HepG2 (cell line): ENCODE data around the gene WNT4. TPM values are rescaled to one million over a fixed set of nuclear protein-coding genes. Genes with fewer than 3 reads are reported as not detected.

ENCODE experiments used
- ATAC-seq: fragments of 200-7000 bp; cut with Tn5 transposase; 3 replicates; pipeline ENCODE4 v1.9.1; 2020; ENCODE audit warnings: mild to moderate bottlenecking, moderate library complexity
- BruUV-seq: library from RNA; stranded (reverse); fragments of 400-500 nt; replicated peaks from 2 replicates; lab custom pipeline; 2021; lab: Mats Ljungman, UMichigan
- CTCF ChIA-PET: fragments of 300-600 bp; formaldehyde crosslinking; extraction: SDS; loops from one replicate; lab custom pipeline; 2021; ENCODE audit warnings: low total read pairs, inconsistent platforms, low intra/inter-chr PET ratio; lab: Yijun Ruan, JAX
- POLR2A ChIA-PET: fragments of 350-600 bp; sonication (Branson Sonifier 250); formaldehyde crosslinking; loops from one replicate; lab custom pipeline; 2020; ENCODE audit warnings: antibody characterized with exemption, inconsistent platforms; lab: Yijun Ruan, JAX
- DNase-seq: peaks from one replicate; pipeline ENCODE4 v3.0.0-alpha.2; 2015; ENCODE audit warnings: low spot score
- FAIRE-seq: peaks from 3 replicates; lab custom pipeline; 2011; peaks lifted over from hg19 to GRCh38; lab: Jason Lieb, UNC
- H2AFZ ChIP-seq: one replicate; pipeline ENCODE4 v1.6.1; 2011; ENCODE audit warnings: low read length, inconsistent platforms
- H3K27ac ChIP-seq: fragments of 300-600 bp; 3 replicates; pipeline ENCODE4 v1.8.0; 2011; ENCODE audit warnings: mixed run types, mild to moderate bottlenecking, mixed read lengths, low read length, inconsistent platforms; ENCODE audit not compliant: insufficient read depth; ENCODE audit errors: extremely low read length
- H3K27me3 ChIP-seq, 2 experiments: fragments of 200-600 bp in 1 of 2; 2 replicates in 1 of 2; 3 replicates in 1 of 2; pipeline versions ENCODE4 v1.6.0 to v1.8.0; 2011; ENCODE audit warnings: low read length in 2 of 2, mild to moderate bottlenecking in 2 of 2, moderate library complexity in 2 of 2, inconsistent platforms in 1 of 2; ENCODE audit not compliant: insufficient read depth in 2 of 2, control insufficient read depth in 1 of 2
- H3K36me3 ChIP-seq, 2 experiments: fragments of 200-600 bp in 1 of 2; replicated peaks in 1 of 2; 2 replicates in 1 of 2; 3 replicates in 1 of 2; pipeline versions ENCODE4 v1.5.1 to v1.8.0; 2011; ENCODE audit warnings: low read length in 2 of 2, inconsistent platforms in 1 of 2; ENCODE audit not compliant: insufficient read depth in 2 of 2, control insufficient read depth in 1 of 2
- H3K4me1 ChIP-seq: 2 replicates; pipeline ENCODE4 v1.5.1; 2012; ENCODE audit warnings: low read length, inconsistent platforms; ENCODE audit not compliant: insufficient read depth
- H3K4me2 ChIP-seq: 2 replicates; pipeline ENCODE4 v1.6.0; 2011; ENCODE audit warnings: low read depth, low read length, inconsistent platforms
- H3K4me3 ChIP-seq, 3 experiments: fragments of 200-600 bp in 1 of 3; sonication (generic), shearing (Covaris generic) in 1 of 3; replicated peaks in 1 of 3; 2 replicates each; pipeline ENCODE4 v1.5.1; 2011 to 2016; ENCODE audit warnings: low read length in 3 of 3, inconsistent platforms in 2 of 3, low read depth in 2 of 3, mild to moderate bottlenecking in 2 of 3, control low read depth in 1 of 3, mixed read lengths in 1 of 3; ENCODE audit not compliant: insufficient read depth in 1 of 3
- H3K79me2 ChIP-seq: one replicate; pipeline ENCODE4 v1.6.1; 2011; ENCODE audit warnings: low read length, inconsistent platforms; ENCODE audit not compliant: insufficient read depth
- H3K9ac ChIP-seq: 2 replicates; pipeline ENCODE4 v1.6.0; 2011; ENCODE audit warnings: mild to moderate bottlenecking, low read depth, low read length, inconsistent platforms; ENCODE audit not compliant: insufficient read depth
- H3K9me3 ChIP-seq: 2 replicates; pipeline ENCODE4 v1.5.1; 2012; ENCODE audit warnings: mild to moderate bottlenecking, low read length
- H4K20me1 ChIP-seq: 2 replicates; pipeline ENCODE4 v1.6.0; 2011; ENCODE audit warnings: inconsistent platforms, mild to moderate bottlenecking, low read length, moderate library complexity; ENCODE audit not compliant: insufficient read depth
- CTCF ChIP-seq: sonication (generic); formaldehyde crosslinking; IDR thresholded peaks from 2 replicates; pipeline ENCODE4 v1.5.0; 2020; ENCODE audit warnings: mild to moderate bottlenecking, missing genetic modification reagents, moderate library complexity
- FOSL2 ChIP-seq: sonication (generic); formaldehyde crosslinking; IDR thresholded peaks from 2 replicates; pipeline ENCODE4 v1.4.0; 2020; ENCODE audit warnings: missing genetic modification reagents
- GLI4 ChIP-seq: sonication (generic); formaldehyde crosslinking; IDR thresholded peaks from 2 replicates; pipeline ENCODE4 v1.5.1; 2020; ENCODE audit warnings: missing genetic modification reagents, mild to moderate bottlenecking, moderate library complexity, borderline replicate concordance
- GLMP ChIP-seq: sonication (generic); formaldehyde crosslinking; IDR thresholded peaks from 2 replicates; pipeline ENCODE4 v1.9.0; 2021; ENCODE audit warnings: missing genetic modification reagents, mild to moderate bottlenecking, borderline replicate concordance
- NFRKB ChIP-seq: fragments of 450-650 bp; IDR thresholded peaks from 2 replicates; pipeline ENCODE4 v1.6.1; 2017
- TERF1 ChIP-seq: sonication (generic); formaldehyde crosslinking; IDR thresholded peaks from 2 replicates; pipeline ENCODE4 v1.8.0; 2022; ENCODE audit warnings: mild to moderate bottlenecking, missing genetic modification reagents, moderate library complexity
- ZBTB3 ChIP-seq: sonication (generic); formaldehyde crosslinking; IDR thresholded peaks from 2 replicates; pipeline ENCODE4 v1.4.0; 2020; ENCODE audit warnings: low read depth, mild to moderate bottlenecking, moderate library complexity, missing genetic modification reagents, borderline replicate concordance
- ZC3H13 ChIP-seq: sonication (generic); formaldehyde crosslinking; IDR thresholded peaks from 2 replicates; pipeline ENCODE4 v1.8.1; 2023; ENCODE audit warnings: mild to moderate bottlenecking, missing genetic modification reagents, moderate library complexity
- ZFP91 ChIP-seq: sonication (generic); formaldehyde crosslinking; IDR thresholded peaks from 2 replicates; pipeline ENCODE4 v1.9.0; 2022; ENCODE audit warnings: missing genetic modification reagents, mild to moderate bottlenecking, borderline replicate concordance
- ZNF232 ChIP-seq: sonication (generic); formaldehyde crosslinking; IDR thresholded peaks from 2 replicates; pipeline ENCODE4 v1.4.0; 2020; ENCODE audit warnings: missing genetic modification reagents, borderline replicate concordance
- ZNF589 ChIP-seq: sonication (generic); formaldehyde crosslinking; conservative IDR thresholded peaks from 2 replicates; pipeline ENCODE4 v1.8.0; 2022; ENCODE audit warnings: mild to moderate bottlenecking, moderate library complexity, missing genetic modification reagents
- ZNF674 ChIP-seq: sonication (generic); formaldehyde crosslinking; IDR thresholded peaks from 2 replicates; pipeline ENCODE4 v1.5.0; 2020; ENCODE audit warnings: low read depth, mild to moderate bottlenecking, missing genetic modification reagents
- ZNF710 ChIP-seq: sonication (generic); formaldehyde crosslinking; IDR thresholded peaks from 2 replicates; pipeline ENCODE4 v1.5.0; 2020; ENCODE audit warnings: mild to moderate bottlenecking, missing genetic modification reagents, borderline replicate concordance
- ZNF790 ChIP-seq: sonication (generic); formaldehyde crosslinking; IDR thresholded peaks from 2 replicates; pipeline ENCODE4 v1.8.0; 2022; ENCODE audit warnings: missing genetic modification reagents, mild to moderate bottlenecking, borderline replicate concordance
- ZNF816 ChIP-seq: sonication (generic); formaldehyde crosslinking; IDR thresholded peaks from 2 replicates; pipeline ENCODE4 v1.8.0; 2022; ENCODE audit warnings: missing genetic modification reagents, mild to moderate bottlenecking, borderline replicate concordance
- ZSCAN21 ChIP-seq: sonication (generic); formaldehyde crosslinking; IDR thresholded peaks from 2 replicates; pipeline ENCODE4 v1.8.0; 2022; ENCODE audit warnings: mild to moderate bottlenecking, missing genetic modification reagents, moderate library complexity, borderline replicate concordance
- WGBS: methylation state at CpG from one replicate; pipeline ENCODE4 v1.1.6; 2017; ENCODE audit warnings: low lambda C conversion rate; 5-methylcytosine and 5-hydroxymethylcytosine counted together
- in situ Hi-C: cut with HindIII; loops from 2 replicates; pipeline ENCODE4 v1.10.0; 2017; ENCODE audit warnings: low pct_unique_long_range_greater_than_20kb; ENCODE audit not compliant: extremely low pct_ligation_motif_present
- intact Hi-C: fragments of 100-400 bp; cut with micrococcal nuclease; formaldehyde crosslinking; loops from one replicate; pipeline ENCODE4 v1.10.0; 2022; ENCODE audit not compliant: unreplicated experiment
- polyA plus RNA-seq, 8 experiments: library from polyadenylated mRNA; depleted of rRNA in 3 of 8; stranded (reverse) in 7 of 8; unstranded in 1 of 8; fragments of >200 nt; fragmentation: Illumina TruSeq in 4 of 8; extraction: Trizol in 4 of 8; gene quantifications; 2 replicates each; pipeline versions ENCODE4 v1.2.1 to v1.2.3, GENCODE V29; 2011 to 2016; ENCODE audit warnings: low read depth in 4 of 8, missing spikeins in 1 of 8, mixed read lengths in 1 of 8; ENCODE audit not compliant: insufficient read depth in 1 of 8
- total RNA-seq, 5 experiments: library from RNA; depleted of rRNA; stranded (reverse); fragments of >200 nt; fragmentation: Illumina TruSeq; extraction: Trizol; gene quantifications; 2 replicates each; pipeline ENCODE4 v1.2.3, GENCODE V29; 2016; ENCODE audit warnings: low read depth in 1 of 5

The WNT4 gene
- total and polyA plus RNA-seq, 2 of the 13 experiments (the other 11 are each of a cell fraction or from before 2014, with no cell fraction given) = not detected

GRCh38 chr1:22077728-22078127 is 65.2 kb downstream of the WNT4 start:
- POLR2A ChIA-PET = no interaction called here
- H3K27ac ChIP-seq = no peak overlapping the region
- no peak overlapping the region for H3K9ac ChIP-seq
- 97% methylated on average over 5 of the region's 5 CpGs for WGBS
- H3K79me2 ChIP-seq = peaks cover 67% of the 10 kb centered on the region
- TF ChIP-seq NFRKB (no peak), ZFP91 (CRISPR knock-in tag) (no peak), TERF1 (no peak), CTCF (CRISPR knock-in tag) (no peak), ZNF232 (no peak), ZBTB3 (no peak), ZSCAN21 (CRISPR knock-in tag) (no peak), ZNF674 (CRISPR knock-in tag) (no peak), ZNF790 (no peak), GLMP (CRISPR knock-in tag) (no peak), FOSL2 (no peak), ZNF589 (no peak), ZNF816 (CRISPR knock-in tag) (no peak), ZNF710 (CRISPR knock-in tag) (no peak), ZC3H13 (CRISPR knock-in tag) (no peak), GLI4 (CRISPR knock-in tag) (no peak)
- peaks cover 25% of the 10 kb centered on the region; the same call in 1 of the 2 replicates for H3K4me1 ChIP-seq
- no peak overlapping the region for H2AFZ ChIP-seq
- no peak overlapping the region for H3K4me3 ChIP-seq
- intact Hi-C loops (no loop called here), in situ Hi-C loops (no loop called here)
- CTCF ChIA-PET = no interaction called here
- no peak for DNase-seq
- no TSS peak for BruUV-seq
- H3K36me3 ChIP-seq = peaks cover 12 to 38% of the 10 kb centered on the region in 2 experiments; a peak in 4 of 5 replicates
- peaks cover 58% of the 10 kb centered on the region for H4K20me1 ChIP-seq
- no peak for FAIRE-seq
- H3K9me3 ChIP-seq = no peaks in the 10 kb centered on the region
- H3K4me2 ChIP-seq = no peak overlapping the region
- no peak for ATAC-seq
- no peaks in the 10 kb centered on the region; a peak in 1 of 5 replicates for H3K27me3 ChIP-seq
